Fibroblast of skin of right quadriceps (primary cell): ENCODE measurements around the gene TRMT13.

Experiments used
- DNase-seq: peaks from one replicate; pipeline ENCODE4 v3.0.0-alpha.2; 2013

The TRMT13 gene

DNA sequence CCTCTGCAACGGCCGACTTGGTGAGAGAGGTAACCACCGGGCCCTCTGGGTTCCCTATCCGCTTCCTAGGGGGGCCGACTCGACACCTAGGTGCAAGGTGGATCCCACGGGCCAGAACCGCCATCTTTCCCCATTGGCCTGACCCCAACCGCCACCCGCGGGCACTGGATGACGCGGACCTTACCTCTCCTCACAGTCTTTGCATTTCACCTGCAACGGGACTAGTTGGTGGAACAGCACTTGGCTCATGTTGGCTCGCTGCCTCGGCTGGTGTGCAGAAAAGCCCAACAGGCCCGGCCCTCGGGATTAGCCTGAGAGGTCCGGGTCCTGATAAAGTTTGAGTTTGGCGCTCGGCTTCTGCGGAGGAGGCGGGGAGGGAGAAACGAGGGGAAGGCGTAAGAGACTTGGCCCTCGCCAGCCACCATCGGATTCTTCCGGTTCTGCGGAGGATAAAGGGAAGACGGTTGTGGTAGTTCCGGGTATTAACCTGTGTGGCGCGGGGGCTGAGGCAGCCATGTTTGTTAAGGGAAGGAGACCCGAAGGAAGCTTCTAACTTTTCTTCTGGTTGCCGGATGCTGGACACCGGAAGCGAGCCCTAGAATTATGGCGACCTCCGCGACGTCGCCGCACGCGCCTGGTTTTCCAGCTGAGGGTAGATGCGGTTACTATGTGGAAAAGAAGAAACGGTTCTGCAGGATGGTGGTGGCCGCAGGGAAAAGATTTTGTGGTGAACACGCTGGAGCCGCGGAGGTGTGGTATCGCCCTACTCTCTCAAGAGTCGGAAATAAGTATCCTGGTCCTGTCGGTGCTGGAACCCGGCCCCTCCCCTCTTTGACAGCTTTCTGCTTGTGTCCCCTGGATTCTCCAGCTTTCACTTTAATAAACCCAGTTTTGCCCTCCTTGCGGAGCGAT, at the start of gene TRMT13, which contains the start of gene SASS6:
TRMT13 (plus strand) TSS at position 598 of the 912 bp plus-strand sequence; CDS start at position 604, 6 bp downstream.
SASS6 (minus strand) TSS at position 365 of the 912 bp plus-strand sequence; CDS start at position 249, 116 bp downstream.
- peak; percentile 98 for DNase-seq

DNA sequence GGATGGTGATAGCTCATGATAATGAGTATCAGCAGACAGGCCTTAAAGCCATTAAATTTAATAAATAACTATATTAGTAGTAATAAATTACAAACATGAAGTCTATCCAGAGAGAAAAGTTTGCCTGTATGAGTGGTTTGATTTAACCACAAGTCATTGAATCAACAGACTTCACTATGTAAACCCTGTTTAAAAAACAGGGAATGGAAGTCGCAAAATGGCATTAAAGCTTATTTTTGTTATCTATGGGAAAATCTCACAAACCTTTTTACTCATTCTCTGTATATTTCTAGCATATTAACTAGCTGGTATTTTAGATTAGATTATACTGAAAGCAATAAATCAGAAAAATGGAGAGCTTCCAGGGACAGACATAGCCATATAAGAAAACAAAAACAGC, 45.6 kb upstream of the TRMT13 start:
- DNase-seq = no peak

DNA sequence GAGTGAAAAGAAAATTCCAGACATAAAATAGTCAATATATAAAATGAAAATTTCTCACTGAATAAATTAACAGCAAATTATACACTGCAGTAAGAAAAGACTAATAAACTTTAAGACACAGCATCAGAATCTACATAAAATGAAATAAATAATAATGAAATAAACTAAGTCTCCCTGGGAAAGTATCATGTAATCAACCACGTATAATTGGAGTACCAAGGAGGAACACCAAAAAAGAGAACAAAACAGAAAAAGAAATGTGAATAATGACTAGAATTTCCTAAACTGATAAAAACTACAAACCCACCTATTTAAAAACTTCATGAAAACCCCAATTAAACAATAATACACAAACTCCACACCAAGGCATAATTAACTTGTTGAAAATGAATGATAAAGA, 43.9 kb upstream of the TRMT13 start:
- no peak for DNase-seq

DNA sequence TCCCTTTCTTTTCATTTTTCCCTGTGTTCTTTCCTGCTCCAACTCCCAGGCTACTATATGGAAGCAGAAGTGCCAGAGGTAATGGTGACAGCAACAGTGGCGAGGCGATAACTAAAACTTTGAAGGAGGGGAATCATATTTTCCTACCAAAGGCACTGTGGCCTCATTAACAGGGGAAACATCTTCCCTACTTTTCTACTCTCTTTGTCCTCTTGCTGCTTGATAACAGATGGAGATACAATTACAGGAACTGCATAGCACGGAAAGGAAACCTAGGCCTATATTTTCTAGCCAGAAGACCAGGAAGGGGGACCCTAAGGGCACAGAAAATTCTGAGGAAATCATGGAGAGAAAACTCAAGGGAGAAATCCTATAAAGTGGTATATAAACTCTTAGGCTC, 42.5 kb upstream of the TRMT13 start:
- no peak for DNase-seq

DNA sequence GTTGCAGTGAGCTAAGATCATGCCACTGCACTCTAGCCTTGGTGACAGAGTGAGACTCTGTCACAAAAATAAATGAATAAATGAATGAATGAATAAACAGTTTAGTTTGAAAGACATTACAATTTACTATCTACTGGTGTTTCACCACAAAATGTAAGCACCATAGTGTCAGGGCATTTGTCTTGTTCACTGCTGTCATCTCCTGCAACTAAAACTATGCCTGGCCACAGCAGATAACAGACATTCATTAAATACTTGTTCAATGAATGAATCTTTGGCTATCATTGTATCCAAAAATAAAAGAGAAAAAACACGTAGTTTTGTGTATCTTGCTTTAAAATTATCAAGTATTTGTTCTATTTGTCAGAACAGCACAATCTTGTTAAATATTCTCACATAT, 32.8 kb upstream of the TRMT13 start:
- peak; percentile 36 for DNase-seq

- no peak for DNase-seq
Measured at GRCh38 chr1:100101564-100101963, 31.4 kb upstream of the TRMT13 start.

GRCh38 chr1:100107696-100108095, 25.3 kb upstream of the TRMT13 start:
- no peak for DNase-seq

GRCh38 chr1:100109554-100110066, 23.4 kb upstream of the TRMT13 start:
- no peak for DNase-seq

DNA sequence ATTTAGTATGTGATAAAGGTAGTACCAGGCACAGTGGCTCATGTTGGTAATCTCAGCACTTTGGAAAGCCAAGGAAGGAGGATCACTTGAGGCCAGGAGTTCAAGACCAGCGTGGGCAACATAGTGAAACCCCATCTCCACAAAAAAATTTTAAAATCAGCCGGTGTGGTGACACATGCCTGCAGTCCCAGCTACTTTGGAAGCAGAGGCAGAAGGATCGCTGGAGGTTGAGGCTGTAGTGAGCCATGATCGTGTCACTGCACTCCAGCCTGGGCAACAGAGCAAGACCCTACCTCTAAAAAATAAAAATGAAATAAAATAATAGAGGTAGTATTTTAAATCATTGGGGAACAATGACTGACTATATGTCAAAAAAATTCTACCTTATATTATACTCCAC, 17.4 kb upstream of the TRMT13 start:
- no peak for DNase-seq

GRCh38 chr1:100122177-100122576, 10.8 kb upstream of the TRMT13 start:
- DNase-seq = peak; percentile 44

DNA sequence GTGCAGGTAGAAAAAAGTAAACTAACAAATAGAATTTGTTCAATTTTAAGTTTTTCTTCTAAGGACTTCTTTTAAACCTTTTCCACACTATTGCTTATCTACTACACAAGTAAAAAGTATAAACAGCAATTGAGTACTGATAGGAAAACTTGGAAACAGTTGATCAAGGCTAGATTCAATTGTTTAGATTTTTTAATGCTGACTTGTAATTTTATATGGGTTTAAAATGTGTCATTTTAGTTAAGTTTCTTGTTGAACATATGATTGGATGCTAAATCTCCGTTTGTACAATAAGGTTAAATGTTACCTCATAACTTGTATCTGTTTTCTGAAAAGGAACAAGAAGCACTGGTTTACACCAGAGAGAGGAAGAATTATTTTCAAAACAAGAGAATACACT, 5.7 kb upstream of the TRMT13 start:
- no peak for DNase-seq

GRCh38 chr1:100130552-100131077, 2.3 kb upstream of the TRMT13 start:
- DNase-seq = no peak

GRCh38 chr1:100131623-100132022, 1.3 kb upstream of the TRMT13 start:
- no peak for DNase-seq

DNA sequence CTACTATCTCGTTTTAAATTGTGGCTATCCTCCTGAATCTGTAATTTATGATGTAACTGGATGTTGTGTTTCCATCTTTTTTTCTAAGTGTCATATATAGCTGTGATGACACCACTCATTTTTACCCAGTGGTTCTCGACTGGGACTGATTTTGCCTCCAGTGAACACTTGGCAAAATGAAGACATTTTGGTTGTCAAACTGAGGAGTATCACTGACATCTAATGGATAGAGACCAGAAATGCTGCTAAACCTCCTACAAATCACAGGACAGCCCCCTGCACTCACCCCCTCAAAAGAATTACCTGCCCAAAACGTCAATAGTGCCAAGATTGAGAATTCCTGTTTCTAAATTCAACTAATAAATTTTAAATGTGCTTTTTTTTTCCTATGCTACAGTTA, 1.9 kb downstream of the TRMT13 start:
- peak; percentile 5 for DNase-seq

DNA sequence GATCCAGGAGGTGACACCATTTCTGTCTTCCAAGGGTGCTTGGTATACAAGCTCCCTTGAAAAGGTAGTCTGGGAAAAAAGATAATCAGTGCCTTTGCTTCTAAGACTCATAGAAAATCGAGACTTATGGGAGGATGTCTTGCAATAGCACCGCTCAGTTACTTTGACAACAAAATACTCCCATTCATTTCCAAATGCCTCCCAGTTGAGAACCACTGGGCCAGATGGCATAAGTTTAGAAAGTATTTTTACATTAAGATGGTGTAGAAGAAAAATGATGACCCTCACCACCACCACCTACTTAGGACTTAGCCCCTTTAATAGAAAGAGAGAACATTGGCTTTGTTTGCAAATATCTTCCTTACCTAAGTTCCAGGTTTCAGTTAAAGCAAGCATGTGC, 4.6 kb downstream of the TRMT13 start:
- no peak for DNase-seq

DNA sequence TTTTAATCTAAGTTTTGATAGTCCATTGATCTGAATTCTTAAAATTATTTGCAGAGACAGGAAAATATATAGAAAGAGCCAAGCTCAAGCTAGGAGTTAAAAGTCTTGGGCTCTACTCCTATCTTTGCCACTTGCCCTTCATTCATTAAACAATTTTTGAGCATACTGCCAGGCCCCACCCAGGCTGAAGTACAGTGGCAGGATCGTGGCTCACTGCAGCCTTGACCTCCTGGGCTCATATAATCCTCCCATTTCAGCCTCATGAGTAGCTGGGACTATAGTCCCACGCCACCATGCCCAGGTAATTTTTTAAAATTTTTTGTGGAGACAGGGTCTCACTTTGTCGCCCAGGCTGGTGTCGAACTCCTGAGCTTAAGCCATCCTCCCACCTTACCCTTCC, 8.2 kb downstream of the TRMT13 start:
- no peak for DNase-seq

DNA sequence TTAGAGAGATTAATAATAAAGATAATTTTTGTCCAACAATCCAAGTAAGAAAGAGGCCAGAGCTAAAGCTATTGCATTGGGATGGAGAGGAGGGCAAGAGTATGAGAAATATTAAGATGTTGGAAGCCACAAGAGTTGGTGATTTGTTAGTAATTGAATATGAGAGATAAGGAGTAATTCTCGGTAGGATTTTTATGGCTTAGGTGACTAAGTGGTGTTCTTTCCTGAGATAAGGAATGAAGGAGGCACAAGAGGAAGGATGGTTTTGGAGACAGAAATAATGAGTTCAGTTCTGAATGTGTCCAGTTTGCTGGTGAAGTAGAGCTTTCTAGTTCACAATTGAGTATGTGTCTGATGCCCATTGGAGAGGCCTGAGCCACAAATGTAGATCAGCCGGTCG, 9.4 kb downstream of the TRMT13 start:
- no peak for DNase-seq

DNA sequence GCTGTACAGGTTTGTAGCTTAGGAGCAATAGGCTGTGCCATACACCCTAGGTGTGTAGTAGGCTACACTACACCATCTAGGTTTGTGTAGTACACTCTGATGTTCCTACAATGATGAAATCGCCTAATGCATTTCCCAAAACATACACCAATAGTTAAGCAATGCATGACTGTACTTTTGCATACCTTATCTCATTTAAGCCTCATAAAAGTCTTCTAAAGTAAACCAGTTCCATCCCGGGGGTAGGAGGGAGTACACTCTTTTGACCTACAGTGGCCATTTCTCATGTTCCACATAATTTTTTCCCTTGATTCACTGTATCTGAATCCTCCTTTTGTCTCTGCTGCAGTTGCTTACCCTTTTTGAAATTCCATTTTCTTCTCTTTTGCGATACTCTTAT, 12.2 kb downstream of the TRMT13 start:
- no peak for DNase-seq

- no peak for DNase-seq
Measured at GRCh38 chr1:100146958-100147357, 14.0 kb downstream of the TRMT13 start.

GRCh38 chr1:100147875-100148274, 14.9 kb downstream of the TRMT13 start:
- DNase-seq = no peak

GRCh38 chr1:100151679-100152078, 18.7 kb downstream of the TRMT13 start:
- no peak for DNase-seq

- DNase-seq = no peak
Measured at GRCh38 chr1:100152271-100152670, 19.3 kb downstream of the TRMT13 start.

- no peak for DNase-seq
Measured at GRCh38 chr1:100162881-100163280, 29.9 kb downstream of the TRMT13 start.

DNA sequence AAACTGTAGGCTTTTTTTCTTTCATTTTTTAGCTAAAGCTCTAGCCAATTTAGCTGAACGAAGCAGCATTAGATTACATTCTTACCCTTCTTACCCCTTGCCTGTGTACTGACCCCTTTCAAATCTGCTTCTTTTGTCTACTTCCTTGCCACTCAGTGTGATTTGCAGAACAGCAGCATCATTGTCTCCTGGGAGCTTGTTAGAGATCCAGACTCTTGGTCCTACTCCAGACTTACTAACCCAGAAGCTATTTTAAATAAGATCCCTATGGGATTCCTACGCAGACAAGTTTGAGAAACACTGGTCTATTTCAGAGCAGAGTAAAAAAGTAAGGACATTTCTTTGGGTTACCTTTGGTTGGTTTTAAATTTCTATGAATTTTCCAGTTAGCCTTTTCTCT, 31.3 kb downstream of the TRMT13 start:
- DNase-seq = peak; percentile 75
